C4-2B (cell line): ENCODE data around the gene ATP11B.

ENCODE experiments used
- H3K27ac ChIP-seq: fragments of 450-650 bp; 2 replicates; pipeline ENCODE4 v1.5.1; 2017
- ZFX ChIP-seq: fragments of 450-650 bp; IDR thresholded peaks from 2 replicates; pipeline ENCODE4 v1.6.1; 2017
- TF ChIP-seq, protein P1 (sequence below): fragments of 450-650 bp; conservative IDR thresholded peaks from 2 replicates; pipeline ENCODE4 v1.5.1; 2017; ENCODE audit warnings: mild to moderate bottlenecking

ATP11B gene

DNA sequence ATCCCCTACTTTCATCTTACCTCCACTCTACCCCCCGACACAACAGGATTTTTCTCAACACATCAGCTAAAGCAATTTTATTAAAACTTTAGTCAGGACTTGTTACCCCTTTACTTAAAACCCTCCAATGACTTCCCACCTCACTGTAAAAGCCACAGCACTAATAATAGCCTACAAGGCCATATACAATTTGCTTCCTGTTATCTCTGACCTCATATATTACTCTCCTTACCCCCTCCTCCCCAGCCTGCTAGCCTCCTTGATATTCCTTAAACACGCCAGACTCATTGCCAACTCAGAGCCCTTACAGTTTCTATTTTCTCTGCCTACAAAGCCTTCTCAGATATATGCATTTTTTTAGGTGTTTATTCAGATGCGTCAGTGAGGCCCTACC, 132.6 kb downstream of the ATP11B start:
- H3K27ac ChIP-seq, result no peak overlapping the region
- TF ChIP-seq ZFX, result no peak
- TF ChIP-seq, protein P1, sequence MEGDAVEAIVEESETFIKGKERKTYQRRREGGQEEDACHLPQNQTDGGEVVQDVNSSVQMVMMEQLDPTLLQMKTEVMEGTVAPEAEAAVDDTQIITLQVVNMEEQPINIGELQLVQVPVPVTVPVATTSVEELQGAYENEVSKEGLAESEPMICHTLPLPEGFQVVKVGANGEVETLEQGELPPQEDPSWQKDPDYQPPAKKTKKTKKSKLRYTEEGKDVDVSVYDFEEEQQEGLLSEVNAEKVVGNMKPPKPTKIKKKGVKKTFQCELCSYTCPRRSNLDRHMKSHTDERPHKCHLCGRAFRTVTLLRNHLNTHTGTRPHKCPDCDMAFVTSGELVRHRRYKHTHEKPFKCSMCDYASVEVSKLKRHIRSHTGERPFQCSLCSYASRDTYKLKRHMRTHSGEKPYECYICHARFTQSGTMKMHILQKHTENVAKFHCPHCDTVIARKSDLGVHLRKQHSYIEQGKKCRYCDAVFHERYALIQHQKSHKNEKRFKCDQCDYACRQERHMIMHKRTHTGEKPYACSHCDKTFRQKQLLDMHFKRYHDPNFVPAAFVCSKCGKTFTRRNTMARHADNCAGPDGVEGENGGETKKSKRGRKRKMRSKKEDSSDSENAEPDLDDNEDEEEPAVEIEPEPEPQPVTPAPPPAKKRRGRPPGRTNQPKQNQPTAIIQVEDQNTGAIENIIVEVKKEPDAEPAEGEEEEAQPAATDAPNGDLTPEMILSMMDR, result no peak

DNA sequence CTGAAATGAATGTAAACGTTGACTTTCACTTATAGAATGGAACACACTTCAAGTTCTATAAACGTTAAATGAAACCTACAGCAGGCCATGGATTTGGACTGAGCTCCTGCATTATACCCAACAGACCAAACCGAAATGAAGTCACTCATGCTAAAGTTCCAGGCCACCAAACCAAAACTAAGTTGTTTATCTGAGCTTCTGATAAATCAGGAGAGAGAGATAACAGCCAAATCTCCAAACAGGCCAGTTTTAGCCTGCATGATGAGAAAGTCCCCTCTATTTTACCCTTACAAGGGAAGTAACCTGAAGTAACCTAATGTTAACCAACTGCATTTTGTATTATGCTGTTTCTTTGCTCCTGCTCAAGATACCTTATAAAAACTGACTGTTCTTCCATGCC, 142.5 kb downstream of the ATP11B start:
- TF ChIP-seq ZFX, result no peak
- TF ChIP-seq, protein P1, result no peak
- H3K27ac ChIP-seq, result no peak overlapping the region

DNA sequence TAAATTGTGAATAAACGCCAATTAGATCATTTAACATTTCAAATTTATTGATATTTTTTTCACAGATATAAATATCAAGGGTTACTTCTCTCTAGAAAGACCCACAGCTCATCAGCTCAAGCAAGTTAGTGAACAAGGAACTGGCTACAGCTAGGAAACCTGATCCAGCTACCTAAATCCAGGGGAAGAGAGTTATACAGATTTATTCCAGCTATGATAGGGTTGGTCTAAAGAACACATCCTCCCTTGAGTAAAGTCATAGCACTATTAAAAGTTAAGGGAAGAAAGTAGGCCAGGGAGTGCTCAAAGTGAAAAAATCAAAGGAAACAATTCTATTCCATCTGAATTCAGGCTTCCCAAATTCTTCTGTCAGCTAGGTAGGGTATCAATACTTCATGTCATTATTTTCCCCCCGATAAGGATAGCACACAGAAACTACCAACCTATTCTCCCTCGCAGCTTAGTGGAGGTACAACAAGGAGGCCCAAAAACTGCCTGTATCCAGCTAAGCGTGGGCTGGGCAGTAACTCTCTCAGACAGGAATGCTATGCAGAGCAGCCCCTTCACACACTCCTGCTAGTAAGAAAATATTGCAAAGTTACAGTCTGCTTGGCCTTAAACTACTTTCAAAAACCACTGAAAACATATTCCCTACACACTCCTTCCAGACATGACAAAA, 143.1 kb downstream of the ATP11B start:
- H3K27ac ChIP-seq, result no peak overlapping the region
- TF ChIP-seq, protein P1, result no peak
- TF ChIP-seq ZFX, result no peak

DNA sequence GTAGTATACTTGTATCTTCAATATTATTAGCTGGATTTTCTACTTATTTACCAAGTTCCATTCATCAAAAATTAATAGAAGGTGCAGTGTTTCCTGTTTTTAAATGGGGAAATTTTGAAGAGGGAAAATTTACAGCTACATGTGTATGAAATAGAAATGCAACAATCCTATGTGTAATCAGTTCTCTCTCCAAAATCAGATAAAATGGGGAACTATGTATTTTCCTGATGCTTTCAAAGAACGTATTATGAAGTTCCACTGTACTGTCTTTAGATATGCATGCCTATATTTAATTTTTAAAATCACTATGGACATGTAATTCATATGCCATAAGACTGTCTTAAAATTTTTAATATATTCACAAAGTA, 143.6 kb downstream of the ATP11B start:
- TF ChIP-seq, protein P1, result no peak
- no peak for TF ChIP-seq ZFX
- no peak overlapping the region for H3K27ac ChIP-seq

DNA sequence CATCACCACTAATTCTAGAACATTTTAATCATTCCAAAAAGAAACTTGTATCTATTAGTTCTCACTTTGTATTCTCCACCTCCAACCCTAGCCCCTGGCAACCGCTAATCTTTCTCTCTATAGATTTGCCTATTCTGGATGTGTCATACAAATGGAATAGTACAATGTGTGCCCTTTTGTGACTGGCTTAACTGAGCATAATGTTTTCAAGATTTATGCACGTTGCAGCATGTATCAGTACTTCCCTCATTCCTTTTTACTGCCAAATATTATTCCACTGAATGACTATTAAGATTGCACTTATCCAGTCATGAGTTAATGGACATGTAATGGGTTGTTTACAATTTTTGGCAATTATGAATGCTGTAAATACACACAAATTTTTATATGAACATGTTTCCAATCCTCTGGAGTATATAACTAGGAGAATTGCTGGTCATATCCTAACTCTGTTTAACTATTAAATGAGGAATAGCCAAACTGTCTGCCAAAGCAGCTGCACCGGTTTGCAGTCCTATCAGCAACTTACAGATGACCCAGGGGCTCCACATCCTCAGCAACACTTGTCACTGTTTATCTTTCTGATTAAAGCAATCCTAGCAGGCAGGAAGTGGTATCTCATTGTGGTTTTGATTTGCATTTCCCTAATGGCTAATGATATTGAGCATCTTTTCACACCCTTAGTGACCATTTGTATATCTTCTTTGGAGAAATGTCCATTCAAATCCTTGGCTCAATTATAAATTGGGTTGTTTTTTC, 144.2 kb downstream of the ATP11B start:
- TF ChIP-seq, protein P1, result no peak
- no peak for TF ChIP-seq ZFX
- no peak overlapping the region for H3K27ac ChIP-seq

DNA sequence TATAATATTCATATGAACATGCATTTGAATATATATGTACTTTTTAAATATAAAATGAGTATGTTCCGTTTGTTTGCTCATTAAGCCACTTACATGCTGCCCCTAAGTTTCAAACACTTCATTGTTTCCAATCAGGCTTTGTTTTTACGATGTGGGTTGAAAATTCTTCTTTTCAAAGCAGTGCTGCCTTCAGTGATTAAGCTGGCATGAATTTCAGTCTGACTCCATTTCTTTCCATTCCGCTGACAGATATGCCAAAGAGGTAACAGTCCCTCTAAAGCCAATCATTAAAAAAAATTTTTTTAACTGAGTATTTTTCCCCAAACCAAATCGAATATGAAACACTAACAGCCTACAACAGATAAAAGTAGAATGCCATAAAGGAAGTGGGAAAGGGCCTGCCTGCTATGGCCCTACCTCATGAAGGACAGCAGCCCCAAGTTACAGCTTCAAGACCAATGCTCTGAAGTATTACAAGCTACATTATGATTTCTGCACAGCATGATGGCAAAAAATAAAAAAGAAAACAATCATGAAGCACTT, 147.0 kb downstream of the ATP11B start:
- no peak overlapping the region for H3K27ac ChIP-seq
- TF ChIP-seq, protein P1, result no peak
- TF ChIP-seq ZFX, result no peak

DNA sequence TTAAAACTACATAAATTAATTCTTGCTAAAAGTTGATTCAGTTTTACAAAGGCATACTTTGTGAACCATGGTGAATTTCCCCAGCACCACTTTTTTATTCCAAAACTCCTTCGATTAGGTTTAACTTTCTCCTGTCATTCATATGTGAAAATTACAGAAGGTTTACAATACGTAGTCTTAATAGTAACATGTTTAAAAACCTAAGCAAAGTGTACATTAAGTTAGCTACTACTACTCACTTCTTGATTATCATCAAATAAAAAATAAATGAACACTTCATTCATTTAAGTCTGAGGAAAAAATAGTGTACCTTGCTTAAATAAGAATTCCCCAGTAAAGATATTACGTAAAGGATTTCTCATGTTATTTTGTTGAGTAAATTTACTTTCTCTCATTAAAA, 148.4 kb downstream of the ATP11B start:
- TF ChIP-seq ZFX, result no peak
- TF ChIP-seq, protein P1, result no peak
- H3K27ac ChIP-seq, result no peak overlapping the region
